Measurements from ENCODE around the gene CIDEB.

GRCh38 chr14:24281636-24282035 lies 26.1 kb downstream of the CIDEB start:
- TF ChIP-seq CTCF (IDR thresholded peaks at IDR 0.05 in 2 of 3, conservative IDR thresholded peaks at IDR 0.05 in 1 of 3; ENCODE audit: control insufficient read depth in 2 of 3, extremely low read depth in 1 of 3, insufficient read depth in 1 of 3, low read depth in 3 of 3, low read length in 3 of 3) (no peak), CREB1 (IDR thresholded peaks at IDR 0.05; ENCODE audit: low read depth) (no peak), EP300 (IDR thresholded peaks at IDR 0.05; ENCODE audit: borderline replicate concordance in 1 of 2, control insufficient read depth in 1 of 2, low read depth in 2 of 2, low read length in 2 of 2) (no peak), ZNF24 (IDR thresholded peaks at IDR 0.05) (no peak), CREM (IDR thresholded peaks at IDR 0.05; ENCODE audit: low read depth) (no peak), STAT3 (IDR thresholded peaks at IDR 0.05; ENCODE audit: low read depth, low read length) (no peak), RFX5 (IDR thresholded peaks at IDR 0.05; ENCODE audit: low read depth, low read length) (no peak), ZBTB40 (IDR thresholded peaks at IDR 0.05; ENCODE audit: borderline replicate concordance) (no peak), MTA3 (IDR thresholded peaks at IDR 0.05; ENCODE audit: borderline replicate concordance, low read length) (no peak)
